Skeletal muscle tissue (tissue), 4 donors: ENCODE results near the gene ZNF668. TPM values are rescaled to one million over a fixed set of nuclear protein-coding genes. Genes with fewer than 3 reads are reported as not detected.

Source experiments
- H3K27ac ChIP-seq: one replicate; pipeline ENCODE4 v1.7.0; 2013; ENCODE audit warnings: mild to moderate bottlenecking, low read depth, low read length, inconsistent platforms
- H3K27me3 ChIP-seq, 3 donors: one replicate each; pipeline ENCODE4 v1.7.0; 2013; ENCODE audit warnings: low read length in 3 of 3; ENCODE audit not compliant: control insufficient read depth in 3 of 3, insufficient read depth in 3 of 3
- H3K36me3 ChIP-seq, 3 donors: one replicate each; pipeline ENCODE4 v1.7.0; 2013; ENCODE audit warnings: low read length in 3 of 3; ENCODE audit not compliant: control insufficient read depth in 3 of 3, insufficient read depth in 3 of 3
- H3K4me1 ChIP-seq, 3 donors: one replicate each; pipeline ENCODE4 v1.7.0; 2013; ENCODE audit warnings: low read length in 3 of 3, mild to moderate bottlenecking in 3 of 3; ENCODE audit not compliant: control insufficient read depth in 3 of 3, insufficient read depth in 3 of 3
- H3K4me3 ChIP-seq, 3 donors: one replicate each; pipeline ENCODE4 v1.7.0; 2013; ENCODE audit warnings: low read length in 3 of 3
- H3K9ac ChIP-seq, 3 donors: one replicate each; pipeline ENCODE4 v1.7.0; 2013; ENCODE audit warnings: low read length in 3 of 3, mild to moderate bottlenecking in 3 of 3, moderate library complexity in 2 of 3, low read depth in 1 of 3
- H3K9me3 ChIP-seq, 3 donors: one replicate each; pipeline ENCODE4 v1.7.0; 2013; ENCODE audit warnings: low read length in 3 of 3; ENCODE audit not compliant: control insufficient read depth in 3 of 3
- total RNA-seq: library from RNA; depleted of rRNA; stranded (reverse); fragments of >200 nt; gene quantifications from one replicate; pipeline ENCODE4 v1.2.3, GENCODE V29; 2014
- donor health status: Osteomylitis.

Gene ZNF668
- total RNA-seq, 1 donor from 2014 or later: 5.7 TPM

DNA sequence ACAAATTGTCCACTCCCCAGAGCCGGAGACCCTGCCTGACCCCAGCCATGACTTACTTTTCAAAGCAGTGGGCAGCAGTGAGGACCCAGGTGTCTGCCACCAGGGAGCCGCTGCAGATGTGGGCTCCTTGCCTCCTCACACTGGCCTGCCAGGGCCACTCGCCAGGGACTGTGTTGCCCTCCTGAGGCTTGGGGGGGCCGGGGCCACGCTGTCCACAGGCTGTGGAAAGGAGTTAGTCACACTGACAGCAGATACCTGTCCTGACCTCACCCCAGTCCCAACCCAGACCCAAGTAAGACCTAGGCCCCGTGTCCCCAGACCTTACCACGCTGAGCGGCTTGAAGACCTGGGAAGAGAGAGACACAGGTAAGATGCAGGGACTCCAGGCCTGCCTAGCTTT is 13.4 kb upstream of the ZNF668 start:
- Histone ChIP-seq H3K27me3 (no peaks in the 10 kb centered on the region), H3K4me1 (peaks cover 0 to 5% (median 0%) of the 10 kb centered on the region in 3 donors), H3K36me3 (peaks cover 24 to 40% (median 25%) of the 10 kb centered on the region in 3 donors), H3K4me3 (no peak overlapping the region), H3K9me3 (no peaks in the 10 kb centered on the region), H3K27ac (no peak overlapping the region), H3K9ac (no peak overlapping the region)

GRCh38 chr16:31086629-31086906 is 12.5 kb upstream of the ZNF668 start:
- Histone ChIP-seq H3K36me3 (peaks cover 27 to 44% (median 30%) of the 10 kb centered on the region in 3 donors), H3K4me1 (peaks cover 5 to 6% (median 5%) of the 10 kb centered on the region in 3 donors), H3K9ac (no peak overlapping the region)

GRCh38 chr16:31085873-31086628 is 12.0 kb upstream of the ZNF668 start:
- H3K9me3 ChIP-seq: no peaks in the 10 kb centered on the region
- H3K27ac ChIP-seq: no peak overlapping the region
- H3K4me3 ChIP-seq: no peak overlapping the region
- H3K27me3 ChIP-seq: no peaks in the 10 kb centered on the region
- H3K36me3 ChIP-seq: peaks cover 27 to 44% (median 31%) of the 10 kb centered on the region in 3 donors
- peaks cover 5 to 6% (median 5%) of the 10 kb centered on the region in 3 donors for H3K4me1 ChIP-seq
- no peak overlapping the region for H3K9ac ChIP-seq

More at GRCh38 chr16:31086629-31086906, 12.5 kb upstream of the ZNF668 start:
- Histone ChIP-seq H3K27me3 (no peaks in the 10 kb centered on the region), H3K9me3 (no peaks in the 10 kb centered on the region), H3K4me3 (no peak overlapping the region), H3K27ac (no peak overlapping the region)

- Histone ChIP-seq H3K27me3 (no peaks in the 10 kb centered on the region), H3K4me3 (no peak overlapping the region), H3K36me3 (peaks cover 27 to 44% (median 31%) of the 10 kb centered on the region in 3 donors), H3K4me1 (peaks cover 5 to 6% (median 5%) of the 10 kb centered on the region in 3 donors), H3K9ac (no peak overlapping the region), H3K9me3 (no peaks in the 10 kb centered on the region), H3K27ac (no peak overlapping the region)
Measured at GRCh38 chr16:31085411-31085810, 11.4 kb upstream of the ZNF668 start.

- peaks cover 31 to 50% (median 36%) of the 10 kb centered on the region in 3 donors for H3K36me3 ChIP-seq
- no peak overlapping the region for H3K27ac ChIP-seq
- H3K27me3 ChIP-seq: no peaks in the 10 kb centered on the region
- no peak overlapping the region for H3K9ac ChIP-seq
- no peaks in the 10 kb centered on the region for H3K9me3 ChIP-seq
- peaks cover 5 to 6% (median 5%) of the 10 kb centered on the region in 3 donors for H3K4me1 ChIP-seq
- H3K4me3 ChIP-seq: no peak overlapping the region
Measured at GRCh38 chr16:31084584-31085302, 10.7 kb upstream of the ZNF668 start.

GRCh38 chr16:31083981-31084380 is 9.9 kb upstream of the ZNF668 start:
- Histone ChIP-seq H3K4me1 (peaks cover 5 to 6% (median 5%) of the 10 kb centered on the region in 3 donors), H3K27me3 (no peaks in the 10 kb centered on the region), H3K9me3 (no peaks in the 10 kb centered on the region), H3K36me3 (peaks cover 36 to 54% (median 43%) of the 10 kb centered on the region in 3 donors), H3K9ac (no peak overlapping the region), H3K4me3 (no peak overlapping the region), H3K27ac (no peak overlapping the region)

DNA sequence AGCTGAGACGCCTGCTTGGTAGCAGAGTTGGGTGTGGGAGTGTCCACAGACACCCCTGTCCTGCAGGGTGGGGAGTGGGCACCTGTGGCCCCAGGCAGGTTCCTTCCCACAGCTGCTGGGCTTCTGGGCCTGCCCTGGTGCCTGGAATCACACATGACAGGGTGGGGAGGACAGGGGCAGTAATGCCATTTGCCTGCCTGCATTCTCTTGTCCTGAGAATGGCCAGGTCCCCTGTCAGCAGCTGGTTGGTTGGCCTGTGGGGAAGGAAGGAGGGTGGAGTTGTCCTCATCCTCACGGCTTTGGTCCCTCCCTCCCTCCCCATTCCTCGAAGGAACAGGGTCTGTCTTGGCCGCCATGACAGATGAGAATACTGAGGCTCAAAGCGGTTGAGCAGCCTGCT is 9.5 kb upstream of the ZNF668 start:
- H3K27me3 ChIP-seq: no peaks in the 10 kb centered on the region
- H3K9me3 ChIP-seq: no peaks in the 10 kb centered on the region
- H3K36me3 ChIP-seq: peaks cover 39 to 57% (median 45%) of the 10 kb centered on the region in 3 donors
- H3K4me3 ChIP-seq: no peak overlapping the region
- peak overlapping the region in 1 of 3 donors; percentile 3 for H3K9ac ChIP-seq
- peaks cover 5 to 6% (median 5%) of the 10 kb centered on the region in 3 donors for H3K4me1 ChIP-seq
- no peak overlapping the region for H3K27ac ChIP-seq

DNA sequence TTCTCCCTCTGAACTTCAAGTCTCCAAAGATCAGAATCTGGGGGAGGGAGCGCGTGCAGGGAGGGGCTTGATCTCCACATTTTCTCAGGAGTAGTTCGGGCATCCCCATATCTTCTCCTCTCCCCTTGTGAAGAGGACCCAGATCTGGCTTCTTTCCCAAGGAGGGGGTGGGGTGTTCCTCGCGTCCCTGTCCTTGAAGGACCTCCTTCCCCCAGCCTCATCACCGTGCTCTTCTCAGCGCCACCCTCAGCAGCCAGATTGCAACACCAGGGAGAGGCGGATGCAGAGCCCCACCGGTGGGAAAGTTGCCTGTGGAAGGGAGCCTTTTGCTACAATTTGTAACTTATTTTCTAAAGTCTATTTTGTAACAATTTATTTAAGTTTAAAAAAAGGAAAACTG is 9.0 kb upstream of the ZNF668 start:
- H3K27ac ChIP-seq: no peak overlapping the region
- no peak overlapping the region for H3K4me3 ChIP-seq
- no peaks in the 10 kb centered on the region for H3K27me3 ChIP-seq
- no peaks in the 10 kb centered on the region for H3K9me3 ChIP-seq
- no peak overlapping the region for H3K9ac ChIP-seq
- peaks cover 44 to 58% (median 47%) of the 10 kb centered on the region in 3 donors for H3K36me3 ChIP-seq
- peaks cover 5 to 6% (median 5%) of the 10 kb centered on the region in 3 donors for H3K4me1 ChIP-seq

- H3K9ac ChIP-seq: peak overlapping the region in 1 of 3 donors; percentile 25
- H3K27me3 ChIP-seq: no peaks in the 10 kb centered on the region
- H3K4me3 ChIP-seq: no peak overlapping the region
- H3K27ac ChIP-seq: no peak overlapping the region
- H3K9me3 ChIP-seq: no peaks in the 10 kb centered on the region
- peaks cover 49 to 64% (median 52%) of the 10 kb centered on the region in 3 donors for H3K36me3 ChIP-seq
- H3K4me1 ChIP-seq: peaks cover 5 to 6% (median 5%) of the 10 kb centered on the region in 3 donors
Measured at GRCh38 chr16:31082368-31083045, 8.5 kb upstream of the ZNF668 start.
